HepG2 (cell line): Measurements from ENCODE around the gene CDC42SE1. TPM values are rescaled to one million over a fixed set of nuclear protein-coding genes. Genes with fewer than 3 reads are reported as not detected.
A peak's percentile ranks its signal among the peaks of the same experiment; 100 is the strongest.

Source experiments
- AKNA ChIP-seq: sonication (generic); formaldehyde crosslinking; IDR thresholded peaks from 2 replicates; pipeline ENCODE4 v1.4.0; 2020; ENCODE audit warnings: missing genetic modification reagents, borderline replicate concordance
- ATF7-NPFF ChIP-seq: sonication (generic); formaldehyde crosslinking; IDR thresholded peaks from 2 replicates; pipeline ENCODE4 v1.8.1; 2023; ENCODE audit warnings: mild to moderate bottlenecking, low read depth, missing genetic modification reagents, moderate library complexity
- CEBPZ ChIP-seq: IDR thresholded peaks from 2 replicates; pipeline ENCODE4 v1.6.1; 2012; ENCODE audit warnings: low read length, improper control_type of control experiment
- KAT2B ChIP-seq: fragments of 150-350 bp; IDR thresholded peaks from 2 replicates; pipeline ENCODE4 v1.6.1; 2014; ENCODE audit warnings: low read depth, low read length, borderline replicate concordance
- MLXIP ChIP-seq: sonication (generic); formaldehyde crosslinking; IDR thresholded peaks from 2 replicates; pipeline ENCODE4 v1.9.0; 2021; ENCODE audit warnings: missing genetic modification reagents, borderline replicate concordance
- NFKB2 ChIP-seq: sonication (generic); formaldehyde crosslinking; IDR thresholded peaks from 2 replicates; pipeline ENCODE4 v1.4.0; 2020; ENCODE audit warnings: missing genetic modification reagents, borderline replicate concordance
- PCBP1 ChIP-seq: fragments of 200-400 bp; formaldehyde crosslinking; IDR thresholded peaks from 2 replicates; pipeline ENCODE4 v1.6.1; 2017; ENCODE audit warnings: mild to moderate bottlenecking, low read depth, low read length, borderline replicate concordance
- PREB ChIP-seq: sonication (generic); formaldehyde crosslinking; IDR thresholded peaks from 2 replicates; pipeline ENCODE4 v1.4.0; 2020; ENCODE audit warnings: missing genetic modification reagents
- RNF2 ChIP-seq: fragments of 450-650 bp; conservative IDR thresholded peaks from 2 replicates; pipeline ENCODE4 v1.6.1; 2016; ENCODE audit warnings: low read depth
- SYNCRIP ChIP-seq: fragments of 200-400 bp; formaldehyde crosslinking; IDR thresholded peaks from 2 replicates; pipeline ENCODE4 v1.6.1; 2018; ENCODE audit warnings: mild to moderate bottlenecking, low read depth, low read length; ENCODE audit not compliant: insufficient read depth
- ZFY ChIP-seq: sonication (generic); formaldehyde crosslinking; IDR thresholded peaks from 2 replicates; pipeline ENCODE4 v1.4.0; 2020; ENCODE audit warnings: missing genetic modification reagents
- ZNF30 ChIP-seq: sonication (generic); formaldehyde crosslinking; IDR thresholded peaks from 2 replicates; pipeline ENCODE4 v1.5.0; 2020; ENCODE audit warnings: mild to moderate bottlenecking, missing genetic modification reagents
- ZNF576 ChIP-seq: sonication (generic); formaldehyde crosslinking; IDR thresholded peaks from 2 replicates; pipeline ENCODE4 v1.4.0; 2020; ENCODE audit warnings: mild to moderate bottlenecking, missing genetic modification reagents
- ZNF737 ChIP-seq: sonication (generic); formaldehyde crosslinking; IDR thresholded peaks from 2 replicates; pipeline ENCODE4 v1.5.0; 2020; ENCODE audit warnings: missing genetic modification reagents, mild to moderate bottlenecking, borderline replicate concordance
- ZNF83 ChIP-seq: sonication (generic); formaldehyde crosslinking; IDR thresholded peaks from 2 replicates; pipeline ENCODE4 v1.4.0; 2020; ENCODE audit warnings: missing genetic modification reagents, mild to moderate bottlenecking, borderline replicate concordance
- polyA plus RNA-seq, 8 experiments: library from polyadenylated mRNA; depleted of rRNA in 3 of 8; stranded (reverse) in 7 of 8; unstranded in 1 of 8; fragments of >200 nt; fragmentation: Illumina TruSeq in 4 of 8; extraction: Trizol in 4 of 8; gene quantifications; 2 replicates each; pipeline versions ENCODE4 v1.2.1 to v1.2.3, GENCODE V29; 2011 to 2016; ENCODE audit warnings: low read depth in 4 of 8, missing spikeins in 1 of 8, mixed read lengths in 1 of 8; ENCODE audit not compliant: insufficient read depth in 1 of 8
- total RNA-seq, 5 experiments: library from RNA; depleted of rRNA; stranded (reverse); fragments of >200 nt; fragmentation: Illumina TruSeq; extraction: Trizol; gene quantifications; 2 replicates each; pipeline ENCODE4 v1.2.3, GENCODE V29; 2016; ENCODE audit warnings: low read depth in 1 of 5

CDC42SE1 gene
- total and polyA plus RNA-seq, 2 of the 13 experiments (the other 11 are each of a cell fraction or from before 2014, with no cell fraction given): 17.6 to 17.9 TPM

GRCh38 chr1:151059109-151060006, at the start of gene CDC42SE1 (continued):
- TF ChIP-seq AKNA (CRISPR knock-in tag) (no peak), ZNF576 (no peak), PREB (no peak), KAT2B (no peak), MLXIP (CRISPR knock-in tag) (no peak), RNF2 (no peak), SYNCRIP (no peak), ZNF737 (CRISPR knock-in tag) (no peak), ZNF83 (CRISPR knock-in tag) (no peak), ZNF30 (no peak), ZFY (CRISPR knock-in tag) (peak; percentile 68), CEBPZ (no peak), NFKB2 (CRISPR knock-in tag) (peak; percentile 64; the same call in 1 of the 2 replicates), PCBP1 (0 out of 2 replicates have a peak, but pooled peaks have one; percentile 38), ATF7-NPFF (CRISPR knock-in tag) (0 out of 2 replicates have a peak, but pooled peaks have one; percentile 54)
